WTC11 (cell line): ENCODE measurements around the gene ELMO1. TPM values are rescaled to one million over a fixed set of nuclear protein-coding genes. Genes with fewer than 3 reads are reported as not detected.

Experiments used
- ATAC-seq: fragments of 200-7000 bp; cut with Tn5 transposase; 2 replicates; pipeline ENCODE4 v1.10.0; 2021; ENCODE audit warnings: mild to moderate bottlenecking, moderate library complexity
- CTCF ChIA-PET: fragments of 300-600 bp; sonication (Branson Sonifier 250); formaldehyde crosslinking; loops from one replicate; lab custom pipeline; 2021; ENCODE audit warnings: antibody characterized with exemption; lab: Charles Lee
- POLR2A ChIA-PET: fragments of 350-600 bp; sonication (Branson Sonifier 250); formaldehyde crosslinking; loops from one replicate; lab custom pipeline; 2021; ENCODE audit warnings: antibody characterized with exemption; lab: Charles Lee
- DNase-seq: peaks from one replicate; pipeline ENCODE4 v3.0.0; 2021; ENCODE audit warnings: low spot score
- H3K27ac Mint-ChIP-seq: 2 replicates; pipeline ENCODE4 v1.8.0; 2021; ENCODE audit warnings: mixed read lengths
- H3K27me3 Mint-ChIP-seq: 2 replicates; pipeline ENCODE4 v1.8.0; 2021; ENCODE audit warnings: low read depth, mild to moderate bottlenecking, moderate library complexity, mixed read lengths
- H3K36me3 Mint-ChIP-seq: 2 replicates; pipeline ENCODE4 v1.8.0; 2021; ENCODE audit warnings: mixed read lengths
- H3K4me1 Mint-ChIP-seq: 2 replicates; pipeline ENCODE4 v1.8.0; 2022; ENCODE audit warnings: mixed read lengths
- H3K4me3 Mint-ChIP-seq: 2 replicates; pipeline ENCODE4 v1.8.0; 2021; ENCODE audit warnings: mild to moderate bottlenecking, moderate library complexity, mixed read lengths
- H3K9me3 Mint-ChIP-seq: 2 replicates; pipeline ENCODE4 v1.8.0; 2021; ENCODE audit warnings: mixed read lengths
- CTCF ChIP-seq: fragments of 200-600 bp; IDR thresholded peaks from 2 replicates; pipeline ENCODE4 v1.8.0; 2022; ENCODE audit warnings: antibody characterized with exemption
- E2F5 ChIP-seq: sonication (generic); formaldehyde crosslinking; IDR thresholded peaks from 2 replicates; pipeline ENCODE4 v1.8.1; 2022; ENCODE audit warnings: mild to moderate bottlenecking, moderate library complexity, missing genetic modification reagents
- ELF4 ChIP-seq: sonication (generic); formaldehyde crosslinking; IDR thresholded peaks from 2 replicates; pipeline ENCODE4 v1.8.1; 2022; ENCODE audit warnings: low read depth, mild to moderate bottlenecking, moderate library complexity, missing genetic modification reagents
- GRHL2 ChIP-seq: fragments of 250-450 bp; sonication (Bioruptor Pico); IDR thresholded peaks from 2 replicates; pipeline ENCODE4 v1.8.0; 2022; ENCODE audit warnings: mild to moderate bottlenecking, moderate library complexity; ENCODE audit not compliant: insufficient replicate concordance, severe bottlenecking
- IRF1 ChIP-seq: sonication (generic); formaldehyde crosslinking; IDR thresholded peaks from 2 replicates; pipeline ENCODE4 v1.8.0; 2023; ENCODE audit warnings: missing genetic modification reagents
- KAT7 ChIP-seq: sonication (generic); formaldehyde crosslinking; IDR thresholded peaks from 2 replicates; pipeline ENCODE4 v1.8.1; 2023; ENCODE audit warnings: missing genetic modification reagents, mild to moderate bottlenecking, borderline replicate concordance
- NR1H2 ChIP-seq: sonication (generic); formaldehyde crosslinking; IDR thresholded peaks from 2 replicates; pipeline ENCODE4 v1.9.0; 2021; ENCODE audit warnings: mild to moderate bottlenecking, moderate library complexity, missing genetic modification reagents
- NR3C1 ChIP-seq: sonication (generic); formaldehyde crosslinking; conservative IDR thresholded peaks from 2 replicates; pipeline ENCODE4 v1.8.1; 2023; ENCODE audit warnings: low read depth, mild to moderate bottlenecking, missing genetic modification reagents
- PRDM15 ChIP-seq: sonication (generic); formaldehyde crosslinking; IDR thresholded peaks from 2 replicates; pipeline ENCODE4 v1.8.0; 2022; ENCODE audit warnings: missing genetic modification reagents
- TEAD1 ChIP-seq: sonication (generic); formaldehyde crosslinking; IDR thresholded peaks from 2 replicates; pipeline ENCODE4 v1.8.0; 2022; ENCODE audit warnings: mild to moderate bottlenecking, missing genetic modification reagents
- ZBTB43 ChIP-seq: sonication (generic); formaldehyde crosslinking; IDR thresholded peaks from 2 replicates; pipeline ENCODE4 v1.8.1; 2023; ENCODE audit warnings: mild to moderate bottlenecking, missing genetic modification reagents
- ZMAT4 ChIP-seq: fragments of 250-450 bp; sonication (Bioruptor Pico); IDR thresholded peaks from 2 replicates; pipeline ENCODE4 v1.9.0; 2021; ENCODE audit warnings: mild to moderate bottlenecking
- ZNF121 ChIP-seq: sonication (generic); formaldehyde crosslinking; IDR thresholded peaks from 2 replicates; pipeline ENCODE4 v1.8.0; 2023; ENCODE audit warnings: missing genetic modification reagents
- ZNF138 ChIP-seq: sonication (generic); formaldehyde crosslinking; conservative IDR thresholded peaks from 2 replicates; pipeline ENCODE4 v1.8.1; 2022; ENCODE audit warnings: mild to moderate bottlenecking, moderate library complexity, missing genetic modification reagents
- ZNF263 ChIP-seq: sonication (generic); formaldehyde crosslinking; IDR thresholded peaks from 2 replicates; pipeline ENCODE4 v1.8.1; 2022; ENCODE audit warnings: low read depth, mild to moderate bottlenecking, moderate library complexity, missing genetic modification reagents
- total RNA-seq: library from RNA; stranded (reverse); gene quantifications from 3 replicates; pipeline ENCODE4 v1.2.3, GENCODE V29; 2021

ELMO1 gene
- total RNA-seq, 1 experiment from 2014 or later = 19.4 TPM

GRCh38 chr7:37018954-37019353 is 429.7 kb downstream of the ELMO1 start:
- ChIA-PET CTCF (interaction anchor here (0.6 kb wide), 1 partner anchor 508 kb away, joined by 3 read pairs; no protein-coding TSS in a partner anchor), POLR2A (interaction anchor here (0.9 kb wide), 1 partner anchor 229 kb away, joined by 3 read pairs; no protein-coding TSS in a partner anchor)
- H3K9me3 Mint-ChIP-seq = peaks cover 6% of the 10 kb centered on the region
- TF ChIP-seq IRF1 (CRISPR knock-in tag) (no peak), ZBTB43 (CRISPR knock-in tag) (no peak), E2F5 (CRISPR knock-in tag) (no peak), ZNF263 (CRISPR knock-in tag) (no peak), NR1H2 (CRISPR knock-in tag) (no peak), NR3C1 (CRISPR knock-in tag) (no peak), KAT7 (CRISPR knock-in tag) (no peak)
- ATAC-seq = no peak
- no peak for DNase-seq
- no peaks in the 10 kb centered on the region for H3K27me3 Mint-ChIP-seq
- no peak overlapping the region for H3K4me3 Mint-ChIP-seq
- H3K36me3 Mint-ChIP-seq = no peaks in the 10 kb centered on the region
- peaks cover 2% of the 10 kb centered on the region; the same call in 1 of the 2 replicates for H3K4me1 Mint-ChIP-seq
- H3K27ac Mint-ChIP-seq = no peak overlapping the region

- Mint-ChIP-seq H3K4me1 (peaks cover 2% of the 10 kb centered on the region; the same call in 1 of the 2 replicates), H3K36me3 (no peaks in the 10 kb centered on the region), H3K9me3 (peaks cover 4% of the 10 kb centered on the region; the same call in 1 of the 2 replicates), H3K4me3 (no peak overlapping the region)
- ChIA-PET CTCF (interaction anchor here (1.4 kb wide), 1 partner anchor 182 kb away, joined by 3 read pairs; no protein-coding TSS in a partner anchor), POLR2A (no interaction called here)
- ATAC-seq = no peak
- no peak for DNase-seq
- TF ChIP-seq CTCF (no peak), GRHL2 (CRISPR knock-in tag) (no peak), TEAD1 (no peak), ZNF138 (CRISPR knock-in tag) (no peak), ELF4 (CRISPR knock-in tag) (no peak), ZNF121 (CRISPR knock-in tag) (no peak), ZMAT4 (CRISPR knock-in tag) (no peak), NR3C1 (CRISPR knock-in tag) (no peak), PRDM15 (CRISPR knock-in tag) (no peak)
- TF ChIP-seq, all 79 proteins: peak for 0
- peak overlapping the region; percentile 58; the same call in 1 of the 2 replicates for H3K27ac Mint-ChIP-seq
- H3K27me3 Mint-ChIP-seq = no peaks in the 10 kb centered on the region
These were observed 432.4 kb downstream of the ELMO1 start for GRCh38 chr7:37016064-37016878.
